SW 1271 (cell line): ENCODE results near the gene OR2B2.

ENCODE experiments used
- DNase-seq, 2 experiments: peaks; one replicate each; lab custom pipeline; 2025; lab: John Stamatoyannopoulos, UW

Gene OR2B2

GRCh38 chr6:27866357-27867050 lies 45.7 kb downstream of the OR2B2 start:
- peak; percentile 18 to 67 for DNase-seq

GRCh38 chr6:27865850-27866356 lies 46.3 kb downstream of the OR2B2 start:
- DNase-seq, result peak in 1 of 2 experiments; percentile 39

GRCh38 chr6:27864906-27865849 lies 47.0 kb downstream of the OR2B2 start:
- peak; percentile 77 to 95 for DNase-seq

DNA sequence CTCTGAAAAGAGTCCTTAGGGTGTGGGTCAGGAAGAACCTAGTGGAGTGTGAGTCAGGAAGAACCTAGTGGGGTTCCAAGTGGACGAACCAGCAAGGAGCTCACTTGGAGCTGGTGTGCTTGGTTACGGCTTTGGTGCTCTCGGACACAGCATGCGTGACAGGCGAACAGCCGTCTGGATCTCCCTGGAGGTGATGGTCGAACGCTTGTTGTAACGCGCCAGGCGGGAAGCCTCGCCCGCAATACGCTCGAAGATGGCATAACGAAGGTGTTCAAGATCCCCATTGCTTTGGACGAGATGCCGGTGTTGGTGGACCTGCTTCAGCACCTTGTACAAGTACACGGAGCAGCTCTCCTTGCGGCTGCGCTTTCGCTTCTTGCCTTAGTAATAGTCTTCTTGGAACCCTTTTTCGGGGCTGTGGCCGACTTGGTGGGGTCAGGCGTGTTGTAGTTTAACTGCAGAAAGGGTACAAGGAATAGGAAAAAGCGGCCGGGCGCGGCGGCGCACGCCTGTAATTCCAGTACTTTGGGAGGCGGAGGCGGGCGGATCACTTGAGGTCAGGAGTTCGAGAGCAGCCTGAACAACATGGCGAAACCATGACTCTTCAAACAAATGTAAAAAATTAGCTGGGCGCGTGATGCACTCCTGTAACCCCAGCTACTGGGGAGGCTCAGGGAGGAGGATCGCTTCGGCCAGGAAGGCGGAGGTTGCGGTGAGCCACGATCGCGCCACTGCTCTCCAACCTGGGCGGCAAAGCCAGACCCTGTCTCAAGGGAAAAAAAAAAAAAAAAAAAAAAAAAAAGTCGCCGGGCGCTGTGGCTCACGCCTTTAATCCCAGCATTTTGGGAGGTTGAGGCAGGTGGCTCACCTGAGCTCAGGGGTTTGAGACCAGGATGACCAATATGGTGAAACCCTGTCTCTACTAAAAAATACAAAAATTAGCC lies 48.0 kb downstream of the OR2B2 start:
- DNase-seq, result no peak

DNA sequence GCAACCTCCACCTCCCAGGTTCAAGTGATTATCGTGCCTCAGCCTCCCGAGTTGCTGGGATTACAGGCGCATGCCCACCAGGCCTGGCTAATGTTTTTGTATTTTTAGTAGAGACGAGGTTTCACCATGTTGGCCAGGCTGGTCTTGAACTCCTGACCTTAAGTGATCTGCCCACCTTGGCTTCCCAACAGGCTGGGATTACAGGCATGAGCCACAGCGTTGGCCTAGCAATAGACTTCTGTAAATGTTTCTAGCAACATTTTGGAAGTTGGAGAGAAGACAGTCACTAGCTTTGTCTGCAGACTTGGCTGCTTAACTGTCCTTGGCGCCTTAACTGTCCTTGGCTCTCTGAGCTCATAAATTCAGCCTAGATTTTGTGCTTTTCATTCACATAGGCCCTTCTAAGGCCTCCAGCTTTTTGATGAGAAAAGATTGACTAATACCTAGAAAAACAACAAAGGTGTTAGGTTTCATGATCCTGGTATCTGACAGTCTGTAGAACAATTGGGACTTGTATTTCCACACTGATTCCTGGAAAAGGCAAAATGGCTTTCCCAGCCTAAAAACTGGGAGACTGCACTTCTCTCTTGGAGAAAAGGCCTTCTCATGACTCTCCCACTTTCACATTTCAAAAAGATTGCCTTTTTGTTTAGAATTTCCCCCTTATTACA lies 49.7 kb downstream of the OR2B2 start:
- no peak for DNase-seq

DNA sequence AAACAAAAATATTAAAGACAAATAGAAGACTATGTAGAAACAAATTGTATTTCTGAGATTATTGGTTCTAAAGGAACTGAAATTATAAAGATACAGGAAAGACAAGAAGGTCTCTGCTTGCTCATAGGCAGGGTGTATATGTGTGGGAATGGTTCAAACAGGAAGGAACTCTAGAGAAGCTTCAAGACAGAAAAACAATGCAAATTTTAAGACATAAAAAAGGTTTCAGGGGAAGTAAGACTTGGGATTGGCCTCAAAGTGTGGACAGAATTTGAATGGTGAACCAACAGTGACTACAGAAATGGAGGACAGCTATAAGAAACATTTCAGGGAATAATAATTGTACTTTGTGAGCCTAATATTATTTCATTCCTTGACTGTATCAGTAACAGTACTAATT lies 50.3 kb downstream of the OR2B2 start:
- no peak for DNase-seq

DNA sequence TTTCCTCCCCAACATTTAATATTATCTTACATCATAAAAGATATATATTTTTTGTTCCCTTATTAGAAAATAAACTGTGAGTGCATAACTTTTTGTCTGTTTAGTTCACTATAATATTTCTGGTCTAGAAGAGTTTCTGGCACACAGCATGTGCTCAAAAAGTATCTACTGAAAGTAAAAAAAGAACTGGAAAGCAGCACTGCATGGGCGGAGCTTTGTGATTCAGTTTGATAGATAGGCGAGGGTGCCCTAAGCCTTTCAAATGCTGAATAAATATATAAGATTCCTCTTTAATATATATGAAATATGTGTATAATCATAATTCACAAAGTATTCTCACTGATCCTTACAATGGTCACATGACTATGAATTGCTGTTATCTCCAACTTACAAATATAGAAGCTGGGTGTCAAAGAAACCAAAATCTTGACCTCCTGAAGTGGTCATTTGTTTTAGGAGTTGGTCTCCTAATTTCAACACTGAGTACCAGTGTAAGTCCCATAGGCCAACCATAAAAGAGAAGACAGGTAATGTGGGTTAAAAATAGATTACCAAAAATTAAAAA lies 50.8 kb downstream of the OR2B2 start:
- DNase-seq, result no peak
